K562 (cell line): ENCODE measurements around the gene PSME1. TPM values are rescaled to one million over a fixed set of nuclear protein-coding genes. Genes with fewer than 3 reads are reported as not detected.

Experiments
- ARHGAP35 ChIP-seq: fragments of 450-650 bp; IDR thresholded peaks from 2 replicates; pipeline ENCODE4 v1.6.1; 2018; ENCODE audit not compliant: partially characterized antibody
- BRD9 ChIP-seq: fragments of 450-650 bp; IDR thresholded peaks from 2 replicates; pipeline ENCODE4 v1.6.1; 2018; ENCODE audit warnings: low read depth; ENCODE audit not compliant: partially characterized antibody
- ELK3 ChIP-seq: fragments of 450-650 bp; formaldehyde crosslinking; IDR thresholded peaks from 2 replicates; pipeline ENCODE4 v1.4.0; 2020; ENCODE audit warnings: mild to moderate bottlenecking
- EP400 ChIP-seq: fragments of 450-650 bp; IDR thresholded peaks from 2 replicates; pipeline ENCODE4 v1.6.1; 2017; ENCODE audit warnings: antibody characterized with exemption, mild to moderate bottlenecking, moderate library complexity
- FOS ChIP-seq: IDR thresholded peaks from 3 replicates; pipeline ENCODE4 v1.6.1; 2011; ENCODE audit not compliant: insufficient read length; ENCODE audit errors: extremely low read depth
- MAFG ChIP-seq: fragments of 450-650 bp; conservative IDR thresholded peaks from 2 replicates; pipeline ENCODE4 v1.6.1; 2016; ENCODE audit warnings: missing genetic modification characterization, missing compliant biosample characterization
- MBD2 ChIP-seq: sonication (generic); IDR thresholded peaks from 2 replicates; pipeline ENCODE4 v1.6.1; 2016; ENCODE audit warnings: low read depth, borderline replicate concordance
- MCM5 ChIP-seq: fragments of 450-650 bp; IDR thresholded peaks from 2 replicates; pipeline ENCODE4 v1.6.1; 2016; ENCODE audit warnings: low read depth
- MYC ChIP-seq, 2 experiments: fragments of 250-450 bp in 1 of 2; sonication (Bioruptor Pico) in 1 of 2; IDR thresholded peaks; 2 replicates each; pipeline versions ENCODE4 v1.5.1 to v1.6.1; 2012 to 2021; ENCODE audit warnings: low read depth in 2 of 2, borderline replicate concordance in 1 of 2, improper control_type of control experiment in 1 of 2, low read length in 1 of 2, mild to moderate bottlenecking in 1 of 2, moderate library complexity in 1 of 2
- NCOR1 ChIP-seq: fragments of 450-650 bp; IDR thresholded peaks from 2 replicates; pipeline ENCODE4 v1.6.1; 2016; ENCODE audit warnings: mild to moderate bottlenecking, moderate library complexity
- NFATC3 ChIP-seq: fragments of 450-650 bp; IDR thresholded peaks from 2 replicates; pipeline ENCODE4 v1.6.1; 2017; ENCODE audit warnings: mild to moderate bottlenecking
- POLR2H ChIP-seq: IDR thresholded peaks from 2 replicates; pipeline ENCODE4 v1.6.1; 2016; ENCODE audit warnings: missing genetic modification characterization, low read depth, mild to moderate bottlenecking, control low read depth, missing compliant biosample characterization, moderate library complexity
- PRPF4 ChIP-seq: fragments of 200-400 bp; formaldehyde crosslinking; IDR thresholded peaks from one replicate; pipeline ENCODE4 v1.6.1; 2017; ENCODE audit warnings: low read length, low read depth, mild to moderate bottlenecking; ENCODE audit not compliant: insufficient read depth, poor library complexity, severe bottlenecking
- PURB ChIP-seq: sonication (generic); formaldehyde crosslinking; IDR thresholded peaks from 2 replicates; pipeline ENCODE4 v1.9.0; 2021; ENCODE audit warnings: low read depth, mild to moderate bottlenecking, missing genetic modification reagents
- RBM39 ChIP-seq: fragments of 200-400 bp; formaldehyde crosslinking; optimal IDR thresholded peaks from 2 replicates; pipeline ENCODE3; 2018; ENCODE audit warnings: low read depth, low read length
- TAF15 ChIP-seq: fragments of 200-400 bp; formaldehyde crosslinking; IDR thresholded peaks from 2 replicates; pipeline ENCODE4 v1.6.1; 2017; ENCODE audit warnings: mild to moderate bottlenecking, low read depth, low read length, moderate library complexity
- U2AF1 ChIP-seq: fragments of 200-400 bp; formaldehyde crosslinking; optimal IDR thresholded peaks from 2 replicates; pipeline ENCODE3; 2017; ENCODE audit warnings: mild to moderate bottlenecking, low read depth, low read length, moderate library complexity
- ZBTB8A ChIP-seq: fragments of 450-650 bp; IDR thresholded peaks from 2 replicates; pipeline ENCODE4 v1.6.1; 2018; ENCODE audit warnings: mild to moderate bottlenecking, moderate library complexity; ENCODE audit not compliant: partially characterized antibody
- ZNF174 ChIP-seq: fragments of 250-450 bp; sonication (Bioruptor Pico); IDR thresholded peaks from 2 replicates; pipeline ENCODE4 v1.4.0; 2020; ENCODE audit warnings: mild to moderate bottlenecking
- ZNF740 ChIP-seq, 3 experiments: fragments of 200-800 bp in 1 of 3; sonication (Bioruptor generic) in 1 of 3; sonication (generic) in 1 of 3; formaldehyde crosslinking in 1 of 3; IDR thresholded peaks; 2 replicates each; pipeline versions ENCODE4 v1.6.1 to v1.8.0; 2016 to 2022; ENCODE audit warnings: mild to moderate bottlenecking in 2 of 3, missing compliant biosample characterization in 2 of 3, missing genetic modification characterization in 2 of 3, missing genetic modification reagents in 1 of 3
- polyA plus RNA-seq, 8 experiments: library from polyadenylated mRNA; depleted of rRNA in 4 of 8; stranded (reverse) in 5 of 8; unstranded in 3 of 8; fragments of >200 nt; fragmentation: Nextera tagmentation in 2 of 8; fragmentation: Illumina TruSeq in 1 of 8; extraction: Ambion mirVana in 2 of 8; extraction: Trizol in 1 of 8; gene quantifications; 2 replicates each; pipeline versions ENCODE4 v1.2.1 to v1.2.3, GENCODE V29; 2011 to 2014; ENCODE audit warnings: inconsistent platforms in 1 of 8, missing spikeins in 1 of 8
- total RNA-seq, 7 experiments: library from RNA; depleted of rRNA in 6 of 7; stranded (reverse); fragments of >200 nt in 6 of 7; fragmentation: Illumina TruSeq in 2 of 7; extraction: Trizol in 2 of 7; gene quantifications; 2 replicates each; pipeline versions ENCODE4 v1.2.1 to v1.2.3, GENCODE V29; 2011 to 2021; ENCODE audit warnings: low replicate concordance in 1 of 7
- TF ChIP-seq, protein P1 (sequence below): fragments of 150-350 bp; conservative IDR thresholded peaks from 2 replicates; pipeline ENCODE4 v1.6.1; 2014; ENCODE audit warnings: low read length
- TF ChIP-seq, protein P2 (sequence below): fragments of 250-450 bp; sonication (Bioruptor Pico); IDR thresholded peaks from 2 replicates; pipeline ENCODE4 v1.5.0; 2020; ENCODE audit warnings: mild to moderate bottlenecking, borderline replicate concordance

PSME1 gene
- total and polyA plus RNA-seq, 9 of the 15 experiments (the other 6 are each of a cell fraction or from before 2014, with no cell fraction given), result 20.3 to 180 (median 67.5) TPM

DNA sequence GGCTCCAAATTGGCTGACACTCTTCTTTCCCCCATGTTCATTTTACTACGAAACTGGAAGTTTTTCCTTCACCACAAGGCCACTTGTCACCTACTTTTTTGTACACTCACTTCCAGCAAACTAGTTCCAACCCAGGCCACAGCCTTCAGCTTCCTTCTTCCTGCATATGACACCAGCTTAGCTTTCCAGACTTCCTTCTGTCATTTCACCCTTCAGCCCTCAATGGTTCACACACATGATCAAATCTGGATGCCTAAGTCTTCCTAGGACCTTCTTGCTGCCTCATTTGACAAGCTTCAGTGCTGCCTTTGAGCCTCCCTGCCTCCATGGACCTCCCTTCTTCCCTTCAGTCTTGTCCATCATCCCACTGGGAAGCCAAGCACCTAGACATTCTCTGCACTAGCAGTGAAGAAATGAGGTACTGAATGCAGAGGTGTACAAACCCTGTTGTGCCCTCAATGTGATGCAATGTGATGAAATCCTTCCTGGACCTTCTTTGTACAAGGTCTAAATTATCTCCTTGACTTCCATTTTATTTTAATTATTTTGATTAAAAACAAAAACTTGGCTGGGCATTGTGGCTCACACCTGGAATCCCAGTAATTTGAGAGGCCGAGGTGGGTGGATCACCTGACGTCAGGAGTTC lies 31.6 kb downstream of the PSME1 start (continued):
- TF ChIP-seq ARHGAP35 (no peak), FOS (no peak), RBM39 (no peak), BRD9 (no peak), NCOR1 (no peak), ELK3 (CRISPR knock-in tag) (no peak), ZNF740 (CRISPR knock-in tag; IDR thresholded peaks at IDR 0.05) (no peak), ZNF740 (tag; IDR thresholded peaks at IDR 0.05) (no peak), MCM5 (no peak), ZBTB8A (no peak), PURB (CRISPR knock-in tag) (no peak), PRPF4 (no peak), ZNF174 (no peak), TAF15 (no peak), EP400 (no peak), MYC (IDR thresholded peaks at IDR 0.05; ENCODE audit: low read depth, low read length) (no peak), MYC (CRISPR knock-in tag; IDR thresholded peaks at IDR 0.05; ENCODE audit: borderline replicate concordance, low read depth) (no peak), MAFG (tag) (no peak), NFATC3 (no peak), MBD2 (no peak), POLR2H (tag) (0 out of 2 replicates have a peak, but pooled peaks have one; percentile 28), U2AF1 (no peak)
- TF ChIP-seq, protein P1, sequence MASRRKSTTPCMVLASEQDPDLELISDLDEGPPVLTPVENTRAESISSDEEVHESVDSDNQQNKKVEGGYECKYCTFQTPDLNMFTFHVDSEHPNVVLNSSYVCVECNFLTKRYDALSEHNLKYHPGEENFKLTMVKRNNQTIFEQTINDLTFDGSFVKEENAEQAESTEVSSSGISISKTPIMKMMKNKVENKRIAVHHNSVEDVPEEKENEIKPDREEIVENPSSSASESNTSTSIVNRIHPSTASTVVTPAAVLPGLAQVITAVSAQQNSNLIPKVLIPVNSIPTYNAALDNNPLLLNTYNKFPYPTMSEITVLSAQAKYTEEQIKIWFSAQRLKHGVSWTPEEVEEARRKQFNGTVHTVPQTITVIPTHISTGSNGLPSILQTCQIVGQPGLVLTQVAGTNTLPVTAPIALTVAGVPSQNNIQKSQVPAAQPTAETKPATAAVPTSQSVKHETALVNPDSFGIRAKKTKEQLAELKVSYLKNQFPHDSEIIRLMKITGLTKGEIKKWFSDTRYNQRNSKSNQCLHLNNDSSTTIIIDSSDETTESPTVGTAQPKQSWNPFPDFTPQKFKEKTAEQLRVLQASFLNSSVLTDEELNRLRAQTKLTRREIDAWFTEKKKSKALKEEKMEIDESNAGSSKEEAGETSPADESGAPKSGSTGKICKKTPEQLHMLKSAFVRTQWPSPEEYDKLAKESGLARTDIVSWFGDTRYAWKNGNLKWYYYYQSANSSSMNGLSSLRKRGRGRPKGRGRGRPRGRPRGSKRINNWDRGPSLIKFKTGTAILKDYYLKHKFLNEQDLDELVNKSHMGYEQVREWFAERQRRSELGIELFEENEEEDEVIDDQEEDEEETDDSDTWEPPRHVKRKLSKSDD, result no peak
- TF ChIP-seq, protein P2, sequence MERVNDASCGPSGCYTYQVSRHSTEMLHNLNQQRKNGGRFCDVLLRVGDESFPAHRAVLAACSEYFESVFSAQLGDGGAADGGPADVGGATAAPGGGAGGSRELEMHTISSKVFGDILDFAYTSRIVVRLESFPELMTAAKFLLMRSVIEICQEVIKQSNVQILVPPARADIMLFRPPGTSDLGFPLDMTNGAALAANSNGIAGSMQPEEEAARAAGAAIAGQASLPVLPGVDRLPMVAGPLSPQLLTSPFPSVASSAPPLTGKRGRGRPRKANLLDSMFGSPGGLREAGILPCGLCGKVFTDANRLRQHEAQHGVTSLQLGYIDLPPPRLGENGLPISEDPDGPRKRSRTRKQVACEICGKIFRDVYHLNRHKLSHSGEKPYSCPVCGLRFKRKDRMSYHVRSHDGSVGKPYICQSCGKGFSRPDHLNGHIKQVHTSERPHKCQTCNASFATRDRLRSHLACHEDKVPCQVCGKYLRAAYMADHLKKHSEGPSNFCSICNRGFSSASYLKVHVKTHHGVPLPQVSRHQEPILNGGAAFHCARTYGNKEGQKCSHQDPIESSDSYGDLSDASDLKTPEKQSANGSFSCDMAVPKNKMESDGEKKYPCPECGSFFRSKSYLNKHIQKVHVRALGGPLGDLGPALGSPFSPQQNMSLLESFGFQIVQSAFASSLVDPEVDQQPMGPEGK, result no peak
